Choroid plexus epithelial cell (primary cell): ENCODE measurements around the gene DNMT3A.

Experiments
- DNase-seq: peaks from one replicate; pipeline ENCODE4 v3.0.0-alpha.2; 2010; ENCODE audit warnings: low read depth
- H3K4me3 ChIP-seq: 2 replicates; pipeline ENCODE4 v1.5.1; 2011; ENCODE audit warnings: low read depth, mild to moderate bottlenecking, control low read depth, low read length, moderate library complexity
- CTCF ChIP-seq: conservative IDR thresholded peaks from 2 replicates; pipeline ENCODE4 v1.5.1; 2011; ENCODE audit warnings: low read depth, mild to moderate bottlenecking, control low read depth, inconsistent platforms, low read length, moderate library complexity

The DNMT3A gene

GRCh38 chr2:25361261-25362048, 19.7 kb upstream of the DNMT3A start:
- H3K4me3 ChIP-seq = peak overlapping the region; percentile 14
- no peak for TF ChIP-seq CTCF

GRCh38 chr2:25358836-25359235, 17.1 kb upstream of the DNMT3A start:
- TF ChIP-seq CTCF = no peak
- H3K4me3 ChIP-seq = no peak overlapping the region
- no peak for DNase-seq

More at GRCh38 chr2:25361261-25362048, 19.7 kb upstream of the DNMT3A start:
- no peak for DNase-seq

- TF ChIP-seq CTCF = no peak
Observed at GRCh38 chr2:25358249-25358815, 16.6 kb upstream of the DNMT3A start.

GRCh38 chr2:25356088-25356487, 14.4 kb upstream of the DNMT3A start:
- TF ChIP-seq CTCF = no peak
- no peak for DNase-seq

More at GRCh38 chr2:25358249-25358815, 16.6 kb upstream of the DNMT3A start:
- no peak for DNase-seq
- H3K4me3 ChIP-seq = no peak overlapping the region

GRCh38 chr2:25355270-25355669, 13.5 kb upstream of the DNMT3A start:
- H3K4me3 ChIP-seq = no peak overlapping the region
- no peak for DNase-seq
- TF ChIP-seq CTCF = no peak

More at GRCh38 chr2:25356088-25356487, 14.4 kb upstream of the DNMT3A start:
- no peak overlapping the region for H3K4me3 ChIP-seq

- no peak for DNase-seq
- TF ChIP-seq CTCF = no peak
- no peak overlapping the region for H3K4me3 ChIP-seq
Observed at GRCh38 chr2:25354116-25354515, 12.4 kb upstream of the DNMT3A start.
